GM19395 (cell line): ENCODE data around the gene CIB2.

Experiments used
- ATAC-seq: cut with Tn5 transposase; IDR thresholded peaks from one replicate; pipeline ENCODE4 v1.9.1; 2021; ENCODE audit warnings: mild to moderate bottlenecking, moderate library complexity; ENCODE audit not compliant: unreplicated experiment

CIB2 gene

GRCh38 chr15:78109156-78109555 lies 22.1 kb downstream of the CIB2 start:
- no peak for ATAC-seq

GRCh38 chr15:78108300-78109084 lies 22.8 kb downstream of the CIB2 start:
- no peak for ATAC-seq

GRCh38 chr15:78107471-78107870 lies 23.8 kb downstream of the CIB2 start:
- ATAC-seq: no peak

- ATAC-seq: no peak
Observed at GRCh38 chr15:78105476-78106241, 25.6 kb downstream of the CIB2 start.

- no peak for ATAC-seq
Observed at GRCh38 chr15:78104566-78105475, 26.4 kb downstream of the CIB2 start.

- peak; percentile 29 for ATAC-seq
Observed at GRCh38 chr15:78104119-78104479, 27.1 kb downstream of the CIB2 start.

GRCh38 chr15:78103406-78104118 lies 27.7 kb downstream of the CIB2 start:
- ATAC-seq: peak; percentile 92

GRCh38 chr15:78102741-78103140 lies 28.5 kb downstream of the CIB2 start:
- no peak for ATAC-seq

GRCh38 chr15:78102211-78102610 lies 29.0 kb downstream of the CIB2 start:
- ATAC-seq: no peak

- no peak for ATAC-seq
Observed at GRCh38 chr15:78101423-78102105, 29.7 kb downstream of the CIB2 start.

- no peak for ATAC-seq
Observed at GRCh38 chr15:78100886-78101285, 30.4 kb downstream of the CIB2 start.

GRCh38 chr15:78098131-78098755 lies 33.0 kb downstream of the CIB2 start:
- ATAC-seq: no peak

GRCh38 chr15:78097667-78098066 lies 33.6 kb downstream of the CIB2 start:
- no peak for ATAC-seq

GRCh38 chr15:78093242-78094020 lies 37.8 kb downstream of the CIB2 start:
- no peak for ATAC-seq

- ATAC-seq: no peak
Observed at GRCh38 chr15:78092261-78093041, 38.8 kb downstream of the CIB2 start, which contains the start of gene SH2D7. Gene SH2D7 (plus strand): TSS chr15:78092561. CDS start chr15:78092585, 24 bp downstream.

- ATAC-seq: no peak
Observed at GRCh38 chr15:78090422-78091063, 40.7 kb downstream of the CIB2 start.

GRCh38 chr15:78088773-78089080 lies 42.5 kb downstream of the CIB2 start:
- no peak for ATAC-seq
